DMS 273 (cell line): ENCODE results near the gene AKAP12.

Experiments
- DNase-seq: peaks from one replicate; lab custom pipeline; 2025; ENCODE audit not compliant: unreplicated experiment; lab: John Stamatoyannopoulos, UW

AKAP12 gene

GRCh38 chr6:151276112-151276740 lies 36.5 kb downstream of the AKAP12 start:
- DNase-seq, result no peak

DNA sequence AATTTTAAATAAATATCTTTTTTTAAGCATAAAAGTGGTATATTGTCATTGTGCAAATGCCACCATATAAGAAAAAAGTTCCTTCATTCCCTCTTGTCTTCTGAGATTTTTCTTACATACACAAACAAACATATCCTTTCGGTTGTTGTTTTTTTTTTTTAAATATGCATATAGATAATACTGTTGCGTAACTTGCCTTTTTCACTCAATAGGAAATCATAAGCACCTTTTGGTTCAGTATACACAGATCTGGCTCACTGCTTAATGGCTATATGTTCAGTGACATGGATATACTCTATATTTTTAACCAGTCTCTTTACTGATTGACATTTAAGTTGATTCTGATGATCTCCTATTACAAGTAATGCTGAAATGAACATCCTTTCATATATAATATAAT lies 40.1 kb downstream of the AKAP12 start:
- no peak for DNase-seq

DNA sequence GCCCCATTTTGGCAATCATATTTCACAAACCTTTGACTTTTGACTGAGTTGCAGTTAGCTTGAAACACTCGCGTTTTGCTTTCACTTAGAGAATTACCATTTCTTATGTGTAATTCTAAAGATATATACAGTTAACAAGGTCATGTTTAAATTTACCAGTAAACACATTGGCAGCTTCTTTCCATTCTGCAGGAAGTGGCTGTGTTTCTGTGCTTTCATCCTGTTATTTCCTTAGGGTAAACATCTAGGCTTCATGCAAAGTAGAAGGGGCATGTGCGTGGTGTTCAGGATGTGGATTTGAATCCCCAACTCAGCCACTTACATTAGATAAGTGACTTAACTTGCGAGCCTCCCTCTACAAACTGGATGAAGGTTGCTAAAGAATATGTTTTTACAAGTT lies 41.1 kb downstream of the AKAP12 start:
- DNase-seq, result no peak

GRCh38 chr6:151284012-151284411 lies 44.2 kb downstream of the AKAP12 start:
- DNase-seq, result no peak

DNA sequence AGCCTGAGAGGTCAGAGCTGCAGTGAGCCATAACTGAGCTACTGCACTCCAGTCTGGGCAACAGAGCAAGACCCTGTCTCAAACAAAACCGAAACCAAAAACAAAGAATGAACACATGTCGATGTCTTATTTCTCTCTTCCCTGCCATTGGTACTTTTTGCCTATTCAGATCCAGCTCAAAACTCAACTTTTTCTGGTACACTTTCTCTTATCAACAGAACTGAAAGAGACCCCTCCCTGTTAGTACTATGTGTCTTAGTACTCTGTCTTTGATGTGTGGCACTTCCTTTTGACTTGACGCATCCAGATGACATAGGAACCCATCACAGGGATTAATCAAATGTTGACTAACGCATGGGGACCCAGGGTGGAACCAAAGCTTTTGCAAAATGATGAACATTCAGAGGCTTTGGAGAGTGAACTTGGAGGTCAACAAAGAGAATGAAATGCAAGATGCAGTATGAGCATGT lies 44.8 kb downstream of the AKAP12 start:
- DNase-seq, result no peak

GRCh38 chr6:151285122-151285521 lies 45.4 kb downstream of the AKAP12 start:
- DNase-seq, result no peak

- DNase-seq, result no peak
Measured at GRCh38 chr6:151286214-151286613, 46.4 kb downstream of the AKAP12 start.

DNA sequence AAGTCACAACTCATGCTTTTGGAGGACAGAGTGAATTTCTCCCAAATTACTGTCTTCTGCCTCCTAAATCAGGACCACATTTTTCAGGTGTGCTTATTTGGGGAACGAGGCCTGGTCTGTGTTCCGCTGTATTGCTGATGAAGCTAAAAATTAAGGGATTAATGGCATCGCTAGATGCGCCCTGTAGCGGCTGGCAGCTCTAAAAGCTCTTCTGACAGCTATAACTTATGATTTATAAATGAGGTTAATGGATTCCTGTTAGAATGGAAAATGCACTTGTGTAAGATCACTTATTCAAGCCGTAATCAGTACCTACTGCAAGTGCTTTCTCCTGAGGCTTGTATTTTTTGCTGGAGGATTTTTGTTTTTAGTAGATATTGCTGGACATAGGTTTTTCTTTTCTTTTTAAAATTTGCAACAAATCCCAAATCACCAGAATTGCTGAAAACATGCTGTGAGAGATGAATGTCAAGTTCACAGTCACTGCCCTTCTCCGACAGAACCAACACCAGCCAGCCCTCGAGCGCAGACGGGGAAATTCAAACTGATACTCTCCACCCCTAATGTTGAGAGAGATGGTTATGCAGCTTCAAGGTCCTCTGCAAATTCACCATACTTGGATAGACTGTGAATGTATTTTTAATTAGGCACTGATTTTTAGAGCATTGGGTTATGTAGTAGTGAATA lies 49.1 kb downstream of the AKAP12 start:
- no peak for DNase-seq

GRCh38 chr6:151289399-151290007 lies 49.7 kb downstream of the AKAP12 start:
- no peak for DNase-seq

- DNase-seq, result no peak
Measured at GRCh38 chr6:151290877-151291721, 51.3 kb downstream of the AKAP12 start.

GRCh38 chr6:151291722-151292059 lies 51.9 kb downstream of the AKAP12 start:
- DNase-seq, result no peak

DNA sequence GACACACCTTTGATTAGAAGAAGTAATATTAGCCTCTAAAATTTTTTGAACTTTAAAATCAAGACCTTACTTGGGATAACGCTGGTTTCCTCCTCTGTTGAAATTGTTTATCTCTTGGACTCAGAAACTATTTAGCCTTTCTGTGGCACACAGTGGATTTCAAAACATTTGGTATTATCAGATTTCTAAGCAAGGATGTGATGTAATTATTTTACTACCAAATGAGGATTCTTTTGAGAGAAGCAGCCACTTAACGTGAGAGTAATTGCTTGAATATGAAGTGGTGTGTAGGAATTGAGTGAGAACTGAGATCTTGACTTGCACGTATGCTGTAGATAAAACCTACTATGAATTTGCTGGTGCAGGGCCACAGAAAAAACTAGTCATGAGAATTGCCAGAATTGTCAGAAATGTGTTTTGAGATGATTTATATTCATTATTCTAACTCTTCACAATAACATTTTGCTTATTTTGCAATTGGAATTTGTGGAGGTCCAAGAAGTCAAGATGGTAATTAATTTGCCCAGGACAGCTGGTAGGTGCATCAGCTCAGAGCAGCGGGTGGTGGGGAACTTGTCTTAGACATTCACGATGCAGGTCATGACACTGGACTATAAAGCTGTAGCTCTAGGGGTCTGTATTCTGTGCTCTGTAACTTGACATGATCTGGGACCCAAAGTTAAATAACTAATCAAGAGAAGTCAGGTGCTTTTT lies 53.4 kb downstream of the AKAP12 start:
- DNase-seq, result no peak

GRCh38 chr6:151293688-151294016 lies 53.9 kb downstream of the AKAP12 start:
- no peak for DNase-seq

DNA sequence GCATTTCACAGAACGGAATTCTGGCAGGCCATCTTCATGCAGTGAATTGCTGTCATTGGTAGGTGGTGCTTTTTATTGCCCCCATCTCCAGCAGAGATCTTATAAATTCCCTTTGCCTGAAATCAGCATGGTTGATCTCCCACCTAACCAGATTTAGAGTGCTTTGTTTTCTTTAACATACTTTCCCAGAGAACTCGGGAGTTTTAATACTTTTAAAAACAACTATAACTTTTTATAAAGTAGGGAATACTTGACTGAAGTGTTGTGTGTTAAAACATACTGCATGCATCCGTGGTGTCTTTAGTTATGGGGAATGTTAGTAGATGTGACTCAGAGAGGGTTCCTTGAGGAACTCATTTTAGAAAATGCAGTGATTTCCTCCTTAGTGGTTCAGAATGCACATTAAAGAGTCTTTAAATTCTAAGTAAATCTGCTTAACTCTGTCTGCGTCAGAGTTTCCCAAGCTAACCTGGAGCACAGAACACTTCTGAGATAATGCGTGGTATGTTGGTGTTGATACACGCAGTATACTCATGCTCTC lies 54.9 kb downstream of the AKAP12 start:
- no peak for DNase-seq

DNA sequence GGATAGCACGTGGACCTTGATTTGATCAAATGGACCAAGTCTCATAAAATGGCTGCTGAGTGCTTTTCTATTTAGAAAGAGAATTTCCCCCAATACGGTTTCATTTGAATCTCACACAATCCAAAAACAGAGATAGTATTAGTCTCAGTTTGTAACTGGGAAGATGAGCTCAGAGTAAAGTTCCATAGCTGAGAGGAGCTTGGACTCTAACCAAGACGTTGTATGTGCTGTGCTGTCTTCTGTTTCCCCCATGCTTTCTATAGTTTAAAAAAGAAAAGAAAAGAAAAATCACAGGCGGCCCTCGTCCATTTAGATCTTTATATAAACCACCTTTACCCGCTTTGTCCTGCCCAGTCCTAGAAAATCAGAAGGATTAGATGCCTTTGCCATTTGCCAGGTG lies 58.1 kb downstream of the AKAP12 start:
- DNase-seq, result no peak

DNA sequence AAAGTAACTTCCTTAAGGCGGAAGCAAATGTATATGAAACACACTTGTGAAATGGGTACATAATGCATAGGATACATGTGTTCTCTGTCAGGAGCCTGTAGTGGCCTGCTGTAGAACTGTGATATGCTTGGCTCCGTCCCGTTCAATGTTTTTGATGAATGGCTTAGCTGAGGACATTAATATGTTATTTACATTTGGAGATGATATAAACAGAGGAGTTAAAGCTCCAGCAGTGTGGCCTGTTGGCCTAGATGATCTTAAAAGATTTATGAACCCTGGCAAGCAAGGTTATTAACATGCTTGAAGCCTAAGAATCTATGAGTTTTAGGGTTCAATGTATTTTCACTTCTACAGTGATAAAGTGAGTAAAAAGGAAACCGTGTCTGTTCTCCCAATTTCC lies 59.2 kb downstream of the AKAP12 start:
- no peak for DNase-seq

DNA sequence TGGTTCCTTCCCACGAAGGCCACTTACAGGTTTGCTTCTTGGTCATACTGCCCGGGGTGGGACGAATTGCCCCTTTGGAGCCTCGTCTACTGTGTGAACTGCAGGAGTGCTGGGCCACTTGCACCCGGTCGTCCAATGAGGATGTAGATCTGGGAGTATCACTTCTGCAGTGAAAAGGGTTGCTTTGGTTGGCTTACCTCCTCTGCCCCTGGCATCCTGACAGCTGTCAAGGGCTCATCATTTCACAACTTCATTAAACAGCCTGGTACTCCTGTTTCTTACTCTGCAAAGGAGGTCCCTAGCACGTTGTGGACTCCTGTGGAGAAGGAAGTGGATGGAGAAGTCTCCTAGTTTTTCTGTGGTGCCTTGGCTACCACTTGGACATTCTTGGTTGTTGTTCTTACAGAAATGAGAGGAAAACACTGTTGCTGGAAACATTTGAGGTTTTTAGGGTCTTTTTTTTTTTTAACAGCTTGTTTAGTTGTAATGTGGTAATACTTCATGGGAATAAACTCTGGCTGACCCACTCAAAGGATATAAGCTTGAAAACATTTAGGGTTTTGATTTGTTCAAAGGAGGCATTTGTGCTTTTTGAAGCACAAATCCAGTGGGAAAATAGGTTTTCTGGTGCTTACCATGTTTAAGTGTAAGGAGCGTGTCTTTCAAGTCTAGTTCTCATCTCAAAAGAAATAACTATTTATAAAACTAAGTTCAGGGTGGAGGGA lies 60.7 kb downstream of the AKAP12 start:
- DNase-seq, result peak; percentile 53

- no peak for DNase-seq
Measured at GRCh38 chr6:151301547-151301946, 61.8 kb downstream of the AKAP12 start.

DNA sequence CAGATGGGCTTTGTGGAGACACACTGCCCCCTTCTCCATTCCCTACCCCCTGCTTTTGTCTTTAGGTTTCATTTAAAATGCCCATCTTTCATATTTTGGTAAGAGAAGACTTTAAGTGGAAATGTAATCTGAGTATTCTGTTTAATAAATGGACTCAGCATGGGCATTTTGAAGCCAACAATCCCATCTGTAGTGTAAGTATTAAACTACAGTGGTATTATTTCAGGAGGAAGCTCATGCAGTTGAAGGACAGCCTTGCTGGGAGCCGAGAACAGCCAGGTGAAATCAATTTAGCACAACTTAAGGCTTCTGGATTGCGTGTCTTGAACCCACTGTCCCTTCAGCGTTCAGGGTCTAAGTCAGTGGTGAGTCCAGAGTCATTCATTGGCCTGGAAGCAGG lies 63.5 kb downstream of the AKAP12 start:
- DNase-seq, result no peak

DNA sequence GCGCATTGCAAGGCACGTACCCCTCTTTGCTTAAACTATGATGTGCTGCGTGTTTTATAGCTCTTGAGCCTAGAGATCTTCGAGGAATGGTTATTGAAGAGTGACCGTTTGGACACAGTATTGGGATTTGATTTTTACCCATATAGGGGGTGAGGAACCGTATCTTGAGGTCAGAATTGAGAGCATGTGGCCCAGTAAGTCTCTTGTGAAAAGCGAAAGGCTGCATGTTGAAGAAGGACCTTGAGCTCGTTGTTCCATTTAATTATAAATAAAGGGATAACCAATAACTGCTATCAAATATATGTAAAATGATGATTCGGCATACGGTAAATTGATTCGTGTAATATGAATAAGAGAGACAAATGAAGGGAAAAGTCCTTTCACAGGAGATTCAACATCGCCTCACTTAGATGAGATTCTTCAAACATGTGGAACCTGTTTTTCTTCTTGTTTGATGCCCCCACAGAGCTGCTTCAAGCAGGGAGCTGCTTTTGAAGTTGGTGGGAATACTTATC lies 66.6 kb downstream of the AKAP12 start:
- no peak for DNase-seq
